ENCODE data around the gene GPR176.

Gene GPR176

GRCh38 chr15:39781147-39781966 lies 138.7 kb downstream of the GPR176 start:
- DNase-seq: no peak

DNA sequence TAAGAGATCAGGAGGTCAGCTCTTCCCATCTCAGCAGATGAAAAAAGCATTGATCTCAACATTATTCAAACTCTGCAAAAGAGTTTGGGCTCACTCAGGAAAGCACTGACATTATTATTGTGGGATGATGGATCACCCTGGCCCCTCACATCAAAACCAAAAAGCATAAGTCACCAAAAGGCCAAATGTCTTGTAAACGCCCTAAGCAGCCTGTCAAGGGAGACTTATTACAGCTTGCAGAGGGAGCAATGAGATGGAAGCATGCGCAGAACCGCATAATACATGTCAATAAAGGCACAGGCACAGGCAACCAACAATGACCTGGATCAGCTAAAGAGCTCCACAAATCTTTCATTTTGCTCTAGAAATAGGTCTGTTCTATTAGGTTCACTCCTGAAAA lies 142.0 kb downstream of the GPR176 start:
- DNase-seq: peak; percentile 44

DNA sequence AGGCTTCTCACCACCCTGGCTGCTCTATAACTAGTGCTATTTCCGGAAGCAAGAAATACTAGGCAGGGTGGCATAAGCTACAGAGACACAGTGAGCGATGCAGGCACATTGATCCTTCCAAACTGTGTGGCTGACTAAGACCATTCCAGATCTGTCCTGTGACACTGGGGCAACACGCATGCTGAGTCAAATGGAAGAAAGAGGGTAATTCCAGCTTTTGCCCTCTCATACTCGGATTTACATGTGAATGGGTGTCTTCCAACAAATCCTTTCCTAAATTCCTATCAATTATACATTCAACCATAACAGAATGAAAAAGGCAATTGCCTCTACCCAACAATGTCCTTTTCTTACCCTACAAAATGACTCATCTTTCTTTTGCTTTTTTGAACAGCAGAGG lies 142.6 kb downstream of the GPR176 start:
- peak; percentile 44 for DNase-seq

GRCh38 chr15:39776068-39776467 lies 144.0 kb downstream of the GPR176 start:
- DNase-seq: no peak

- no peak for DNase-seq
These were observed 145.3 kb downstream of the GPR176 start for GRCh38 chr15:39774688-39775267.

- DNase-seq: peak; percentile 74
These were observed 149.0 kb downstream of the GPR176 start for GRCh38 chr15:39770748-39771689.

DNA sequence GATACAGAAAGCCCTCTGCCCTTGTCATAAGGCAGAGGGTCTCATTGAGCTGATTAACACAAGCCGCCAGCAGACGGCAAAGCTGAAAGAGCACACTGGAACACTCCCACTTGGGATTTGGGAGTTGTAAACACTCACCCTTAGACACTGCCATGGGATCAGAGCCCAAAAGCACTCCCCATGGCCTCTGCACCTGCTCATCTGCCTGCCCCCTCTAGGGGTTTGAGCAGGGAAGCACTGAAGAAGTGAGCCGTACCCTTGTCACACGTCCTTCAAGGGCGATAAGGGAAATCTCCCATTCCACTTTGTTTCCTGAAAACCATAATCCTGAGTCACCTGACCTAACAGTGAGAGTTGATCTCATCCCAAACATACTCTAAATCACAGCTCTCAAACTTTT lies 152.1 kb downstream of the GPR176 start:
- no peak for DNase-seq

DNA sequence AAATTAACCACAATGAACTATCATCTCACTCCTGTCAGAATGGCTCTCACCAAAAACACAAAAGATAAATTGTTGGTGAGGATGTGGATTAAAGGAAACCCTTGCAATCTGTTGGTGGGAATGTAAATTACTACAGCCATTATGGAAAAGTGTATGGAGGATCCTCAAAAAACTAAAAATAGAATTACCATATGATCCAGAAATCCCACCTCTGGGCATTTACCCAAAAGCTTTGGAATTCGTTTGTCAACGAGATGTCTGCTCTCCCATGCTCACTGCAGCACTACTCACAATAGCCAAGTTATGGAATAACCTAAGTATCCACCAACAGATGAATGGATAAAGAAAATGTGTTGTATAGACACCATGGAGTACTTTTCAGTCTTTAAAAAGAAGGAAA lies 159.1 kb downstream of the GPR176 start:
- DNase-seq: no peak

GRCh38 chr15:39756806-39757522 lies 163.1 kb downstream of the GPR176 start:
- DNase-seq: peak; percentile 60

DNA sequence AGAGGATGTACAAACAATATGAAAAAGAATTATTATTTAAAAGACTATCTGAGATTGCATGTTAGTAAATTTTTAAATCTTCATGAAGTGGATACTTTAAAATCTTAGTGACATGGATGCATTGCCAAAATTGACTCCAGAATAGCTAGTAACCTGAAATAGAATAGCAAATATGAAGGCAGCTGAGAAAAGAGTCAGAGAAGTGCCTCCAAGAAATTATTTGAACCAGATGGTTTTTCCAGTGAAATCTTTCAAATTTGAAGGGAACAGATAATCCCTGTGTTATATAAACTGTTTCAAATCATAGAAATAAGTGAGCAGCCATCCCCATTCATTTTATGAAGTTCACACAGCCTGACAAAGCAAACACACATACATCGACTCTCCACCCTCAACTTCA lies 167.1 kb downstream of the GPR176 start:
- no peak for DNase-seq

DNA sequence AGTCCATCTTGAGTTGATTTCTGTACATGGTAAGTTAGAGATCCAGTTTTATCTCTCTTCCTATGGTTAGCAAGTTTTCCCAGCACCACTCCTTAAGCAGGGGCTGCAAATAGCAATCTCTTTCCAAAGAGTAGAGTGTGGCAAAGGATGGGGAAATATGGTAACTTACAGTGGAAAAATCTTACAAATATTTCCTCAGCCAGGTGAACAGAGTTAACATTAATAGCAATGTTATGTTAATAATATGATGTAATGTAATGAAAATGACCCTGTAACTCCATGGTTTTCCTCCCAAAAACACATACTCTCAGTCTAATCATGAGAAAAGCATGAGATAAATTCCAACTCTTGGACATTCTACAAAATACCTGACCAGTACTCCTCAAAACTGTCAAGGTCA lies 167.8 kb downstream of the GPR176 start:
- no peak for DNase-seq

Data from HCEC 1CT (cell line).